B cell (primary cell): ENCODE measurements around the gene PIP5K1A. TPM values are rescaled to one million over a fixed set of nuclear protein-coding genes. Genes with fewer than 3 reads are reported as not detected.
A peak's percentile ranks its signal among the peaks of the same experiment; 100 is the strongest.

Experiments
- ATAC-seq: fragments of 200-7000 bp; cut with Tn5 transposase; one replicate; pipeline ENCODE4 v1.10.0; 2021; ENCODE audit warnings: low read depth, mild to moderate bottlenecking, moderate number of reproducible peaks, moderate library complexity
- CTCF ChIA-PET: fragments of 350-600 bp; sonication (Branson Sonifier 250); formaldehyde crosslinking; loops from one replicate; lab custom pipeline; 2021; ENCODE audit warnings: antibody characterized with exemption, inconsistent platforms; lab: Charles Lee
- POLR2A ChIA-PET: fragments of 350-600 bp; sonication (Branson Sonifier 250); formaldehyde crosslinking; loops from one replicate; lab custom pipeline; 2021; ENCODE audit warnings: antibody characterized with exemption; lab: Charles Lee
- DNase-seq: peaks from one replicate; pipeline ENCODE4 v3.0.0; 2013
- H2AFZ ChIP-seq: 2 replicates; pipeline ENCODE4 v1.6.1; 2012; ENCODE audit warnings: mild to moderate bottlenecking, low read depth, low read length; ENCODE audit not compliant: insufficient read depth, poor library complexity, severe bottlenecking
- H3K27ac ChIP-seq, 2 donors: 1 replicate in 1 of 2; 2 replicates in 1 of 2; pipeline ENCODE4 v1.5.1; 2012 to 2013; ENCODE audit warnings: low read length in 2 of 2, mild to moderate bottlenecking in 2 of 2, moderate library complexity in 1 of 2
- H3K27me3 ChIP-seq, 4 experiments: fragments of 200-600 bp in 1 of 4; sonication (generic) in 1 of 4; replicated peaks in 1 of 4; 1 replicate in 2 of 4; 2 replicates in 2 of 4; pipeline versions ENCODE4 v1.6.1 to v1.7.0; 2013 to 2016; ENCODE audit warnings: low read length in 3 of 4, mild to moderate bottlenecking in 2 of 4, mixed read lengths in 1 of 4, moderate library complexity in 1 of 4; ENCODE audit not compliant: insufficient read depth in 4 of 4, control insufficient read depth in 3 of 4; ENCODE audit errors: control extremely low read depth in 1 of 4
- H3K36me3 ChIP-seq, 2 experiments: replicated peaks in 1 of 2; 1 replicate in 1 of 2; 2 replicates in 1 of 2; pipeline versions ENCODE4 v1.6.1 to v1.7.1; 2013; ENCODE audit warnings: low read length in 1 of 2; ENCODE audit not compliant: insufficient read depth in 2 of 2, control insufficient read depth in 1 of 2; ENCODE audit errors: control extremely low read depth in 1 of 2, extremely low read depth in 1 of 2
- H3K4me1 ChIP-seq, 2 donors: fragments of 200-600 bp in 1 of 2; sonication (generic) in 1 of 2; 1 replicate in 1 of 2; 2 replicates in 1 of 2; pipeline versions ENCODE4 v1.5.1 to v1.6.1; 2013 to 2017; ENCODE audit warnings: low read length in 2 of 2; ENCODE audit not compliant: control insufficient read depth in 2 of 2, insufficient read depth in 2 of 2
- H3K4me2 ChIP-seq: replicated peaks from 2 replicates; pipeline ENCODE3; 2012; ENCODE audit warnings: mild to moderate bottlenecking, low read depth, low read length; ENCODE audit not compliant: poor library complexity, severe bottlenecking
- H3K4me3 ChIP-seq, 5 experiments: fragments of 200-600 bp in 1 of 5; sonication (generic) in 1 of 5; 1 replicate in 3 of 5; 2 replicates in 2 of 5; pipeline versions ENCODE4 v1.5.1 to v1.7.0; 2011 to 2016; ENCODE audit warnings: low read length in 4 of 5, mild to moderate bottlenecking in 4 of 5, low read depth in 2 of 5, control low read depth in 1 of 5, moderate library complexity in 1 of 5; ENCODE audit not compliant: insufficient read depth in 1 of 5; ENCODE audit errors: control extremely low read depth in 1 of 5, extremely low read depth in 1 of 5
- H3K79me2 ChIP-seq: fragments of 200-600 bp; sonication (generic); one replicate; pipeline ENCODE4 v1.6.0; 2016; ENCODE audit warnings: low read length; ENCODE audit not compliant: control insufficient read depth, insufficient read depth
- H3K9ac ChIP-seq: fragments of 200-600 bp; sonication (generic); 2 replicates; pipeline ENCODE4 v1.6.1; 2017; ENCODE audit warnings: mild to moderate bottlenecking, low read length, moderate library complexity
- H3K9me3 ChIP-seq, 3 donors: one replicate each; pipeline versions ENCODE4 v1.6.1 to v1.7.1; 2013; ENCODE audit warnings: low read length in 2 of 3; ENCODE audit not compliant: control insufficient read depth in 2 of 3, insufficient read depth in 1 of 3; ENCODE audit errors: control extremely low read depth in 1 of 3
- H4K20me1 ChIP-seq: 2 replicates; pipeline ENCODE4 v1.6.0; 2012; ENCODE audit warnings: mild to moderate bottlenecking, low read length; ENCODE audit not compliant: insufficient read depth, control insufficient read depth, poor library complexity, severe bottlenecking
- H3K27ac Mint-ChIP-seq: one replicate; pipeline ENCODE4 v1.8.0; 2021; ENCODE audit warnings: mixed read lengths
- H3K27me3 Mint-ChIP-seq: one replicate; pipeline ENCODE4 v1.8.0; 2021; ENCODE audit warnings: mixed read lengths
- H3K4me1 Mint-ChIP-seq: one replicate; pipeline ENCODE4 v1.8.0; 2021; ENCODE audit warnings: mixed read lengths
- H3K4me3 Mint-ChIP-seq: one replicate; pipeline ENCODE4 v1.8.0; 2021; ENCODE audit warnings: mixed read lengths
- H3K9me3 Mint-ChIP-seq: one replicate; pipeline ENCODE4 v1.8.0; 2022; ENCODE audit warnings: mixed read lengths; ENCODE audit not compliant: insufficient read depth
- CTCF ChIP-seq: fragments of 200-600 bp; IDR thresholded peaks from one replicate; pipeline ENCODE4 v1.8.0; 2022; ENCODE audit warnings: antibody characterized with exemption, mild to moderate bottlenecking
- EZH2 ChIP-seq: IDR thresholded peaks from 2 replicates; pipeline ENCODE4 v1.6.1; 2012; ENCODE audit warnings: borderline replicate concordance, low read depth, mild to moderate bottlenecking, moderate library complexity, low read length; ENCODE audit not compliant: insufficient read depth, poor library complexity, severe bottlenecking
- WGBS: methylation state at CpG from one replicate; pipeline ENCODE4 v1.1.5; 2013; ENCODE audit warnings: missing lambda C conversion rate; ENCODE audit not compliant: insufficient coverage; 5-methylcytosine and 5-hydroxymethylcytosine counted together
- intact Hi-C: fragments of 100-400 bp; cut with micrococcal nuclease; formaldehyde crosslinking; loops from one replicate; pipeline ENCODE4 v1.10.0; 2022
- polyA plus RNA-seq: library from polyadenylated mRNA; depleted of rRNA; stranded (reverse); fragments of >200 nt; gene quantifications from 2 replicates; pipeline ENCODE4 v1.2.3, GENCODE V29; 2012
- total RNA-seq, 2 donors: library from RNA; stranded (reverse); fragments of 120-200 nt in 1 of 2; gene quantifications; 1 replicate in 1 of 2; 2 replicates in 1 of 2; pipeline versions ENCODE4 v1.2.3 to v1.2.4, GENCODE V29; 2013 to 2022

Gene PIP5K1A
- total and polyA plus RNA-seq, 2 donors (not counting 1 experiment from before 2014, with no cell fraction given) = 59.4 to 78.4 TPM

DNA sequence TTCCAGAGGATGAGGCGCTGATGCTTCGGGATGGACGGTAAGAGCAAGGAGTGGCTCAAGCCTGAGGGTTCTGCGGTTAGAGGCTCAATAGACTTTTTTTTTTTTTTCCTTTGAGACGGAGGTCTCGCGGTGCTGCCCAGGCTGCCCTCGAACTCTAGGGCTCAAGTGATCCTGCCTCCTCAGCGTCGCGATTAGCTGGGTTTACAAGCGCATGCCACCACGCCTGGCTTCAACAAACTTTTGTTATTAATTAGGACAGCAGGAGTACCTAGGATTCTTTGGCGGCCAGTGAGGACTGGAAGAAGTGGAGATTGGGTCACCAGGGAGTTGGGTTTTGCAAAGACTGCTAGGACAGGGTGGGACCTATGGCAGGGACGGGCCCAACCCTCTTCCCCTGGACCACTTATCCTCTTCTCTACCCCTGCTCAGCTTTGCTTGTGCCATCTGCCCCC, 31.8 kb upstream of the PIP5K1A start:
- POLR2A ChIA-PET = interaction anchor here (0.6 to 1.6 kb wide), 5 partner anchors 10 to 88 kb away, joined by 3 to 8 read pairs (median 4); partner anchors contain the start of genes PSMD4, TNFAIP8L2 and VPS72
- Histone ChIP-seq H3K4me2 (peak overlapping the region; percentile 91), H3K9me3 (no peaks in the 10 kb centered on the region), H3K9ac (peak overlapping the region; percentile 82), H4K20me1 (peaks cover 4% of the 10 kb centered on the region), H3K4me3 (peak overlapping the region; percentile 81 to 99 (median 92)), H3K27ac (peak overlapping the region; percentile 26 to 80), H2AFZ (peak overlapping the region; percentile 74), H3K27me3 (no peaks in the 10 kb centered on the region), H3K4me1 (peaks cover 16 to 21% of the 10 kb centered on the region in 2 donors), H3K36me3 (peaks cover 3 to 38% of the 10 kb centered on the region in 2 experiments), H3K79me2 (peaks cover 20% of the 10 kb centered on the region)
- intact Hi-C loops = loop anchor here (1.0 to 10.0 kb wide), 4 partner anchors 20 to 682 kb away; partner anchors contain the start of genes CTSS, RFX5, SEMA6C and TARS2
- TF ChIP-seq CTCF (no peak), EZH2 (no peak)
- peak overlapping the region; percentile 92 for H3K4me3 Mint-ChIP-seq
- peak overlapping the region; percentile 96 for H3K27ac Mint-ChIP-seq
- no peak for DNase-seq
- peaks cover 35% of the 10 kb centered on the region for H3K4me1 Mint-ChIP-seq
- no peak for ATAC-seq
- H3K27me3 Mint-ChIP-seq = no peaks in the 10 kb centered on the region
- H3K9me3 Mint-ChIP-seq = no peaks in the 10 kb centered on the region
- CTCF ChIA-PET = interaction anchor here (1.0 to 2.7 kb wide), 4 partner anchors 9 to 173 kb away, joined by 3 to 9 read pairs (median 6); partner anchors contain the start of gene TNFAIP8L2
- 1% methylated on average over 11 of the region's 15 CpGs for WGBS

GRCh38 chr1:151167116-151167515, 31.2 kb upstream of the PIP5K1A start:
- H3K9me3 ChIP-seq = no peaks in the 10 kb centered on the region
- intact Hi-C loops = loop anchor here (10.0 kb wide), 3 partner anchors 178 to 682 kb away; partner anchors contain the start of genes CTSS, RFX5 and TARS2
- Mint-ChIP-seq H3K4me1 (peaks cover 32% of the 10 kb centered on the region), H3K27ac (peak overlapping the region; percentile 96), H3K4me3 (peak overlapping the region; percentile 92), H3K9me3 (no peaks in the 10 kb centered on the region), H3K27me3 (no peaks in the 10 kb centered on the region)
- H3K36me3 ChIP-seq = peaks cover 3 to 38% of the 10 kb centered on the region in 2 experiments
- peak overlapping the region; percentile 91 for H3K4me2 ChIP-seq
- H3K4me3 ChIP-seq = peak overlapping the region in 1 of 5 experiments; percentile 99
- peaks cover 16 to 20% of the 10 kb centered on the region in 2 donors for H3K4me1 ChIP-seq
- ChIA-PET POLR2A (interaction anchor here (0.6 to 0.7 kb wide), 3 partner anchors 13 to 159 kb away, joined by 3 to 4 read pairs (median 3); partner anchors contain the start of gene PRUNE1), CTCF (interaction anchor here (0.9 to 2.7 kb wide), 4 partner anchors 8 to 68 kb away, joined by 3 to 9 read pairs (median 6); partner anchors contain the start of gene TNFAIP8L2)
- no peak overlapping the region for H2AFZ ChIP-seq
- H4K20me1 ChIP-seq = no peaks in the 10 kb centered on the region
- TF ChIP-seq EZH2 (no peak), CTCF (no peak)
- ATAC-seq (no peak), DNase-seq (no peak)
- no peaks in the 10 kb centered on the region for H3K27me3 ChIP-seq
- peaks cover 19% of the 10 kb centered on the region for H3K79me2 ChIP-seq
- peak overlapping the region; percentile 82 for H3K9ac ChIP-seq
- 93% methylated on average over 3 of the region's 6 CpGs for WGBS
- H3K27ac ChIP-seq = no peak overlapping the region
